Keratinocyte (primary cell): ENCODE measurements around the gene C2CD3. TPM values are rescaled to one million over a fixed set of nuclear protein-coding genes. Genes with fewer than 3 reads are reported as not detected.

Experiments used
- DNase-seq: peaks from one replicate; pipeline ENCODE4 v3.0.0-alpha.2; 2011; ENCODE audit warnings: low read depth, missing footprints, low spot score
- FAIRE-seq: peaks from 2 replicates; lab custom pipeline; 2011; peaks lifted over from hg19 to GRCh38; lab: Jason Lieb, UNC
- H2AFZ ChIP-seq: 2 replicates; pipeline ENCODE4 v1.6.0; 2012; ENCODE audit warnings: low read length, control low read depth, inconsistent platforms; ENCODE audit not compliant: control insufficient read depth
- H3K27ac ChIP-seq: 2 replicates; pipeline ENCODE4 v1.5.1; 2011; ENCODE audit warnings: low read length; ENCODE audit not compliant: control insufficient read depth, insufficient read depth
- H3K27me3 ChIP-seq: 3 replicates; pipeline ENCODE4 v1.6.0; 2011; ENCODE audit warnings: low read length; ENCODE audit not compliant: control insufficient read depth, insufficient read depth; ENCODE audit errors: extremely low read depth
- H3K36me3 ChIP-seq, 2 experiments: 2 replicates in 1 of 2; 3 replicates in 1 of 2; pipeline ENCODE4 v1.5.1; 2011; ENCODE audit warnings: low read length in 2 of 2, mild to moderate bottlenecking in 1 of 2; ENCODE audit not compliant: control insufficient read depth in 2 of 2, insufficient read depth in 2 of 2; ENCODE audit errors: extremely low read depth in 1 of 2
- H3K4me1 ChIP-seq: 3 replicates; pipeline ENCODE4 v1.5.1; 2011; ENCODE audit warnings: low read length; ENCODE audit not compliant: control insufficient read depth, insufficient read depth; ENCODE audit errors: extremely low read depth
- H3K4me2 ChIP-seq: 3 replicates; pipeline ENCODE4 v1.6.0; 2011; ENCODE audit warnings: low read depth, low read length; ENCODE audit not compliant: control insufficient read depth, insufficient read depth; ENCODE audit errors: extremely low read depth
- H3K4me3 ChIP-seq, 3 experiments: fragments of 200-600 bp in 1 of 3; sonication (generic) in 1 of 3; 2 replicates in 2 of 3; 3 replicates in 1 of 3; pipeline ENCODE4 v1.5.1; 2011 to 2016; ENCODE audit warnings: low read length in 3 of 3, mild to moderate bottlenecking in 3 of 3, control low read depth in 2 of 3, inconsistent platforms in 1 of 3, low read depth in 1 of 3, mixed read lengths in 1 of 3, mixed run types in 1 of 3, moderate library complexity in 1 of 3; ENCODE audit not compliant: control insufficient read depth in 2 of 3, insufficient read depth in 2 of 3; ENCODE audit errors: extremely low read depth in 1 of 3
- H3K79me2 ChIP-seq: 2 replicates; pipeline ENCODE4 v1.6.0; 2012; ENCODE audit warnings: low read length; ENCODE audit not compliant: control insufficient read depth, insufficient read depth
- H3K9ac ChIP-seq: 3 replicates; pipeline ENCODE4 v1.6.0; 2011; ENCODE audit warnings: low read length; ENCODE audit not compliant: control insufficient read depth, insufficient read depth; ENCODE audit errors: extremely low read depth
- H3K9me1 ChIP-seq: 3 replicates; pipeline ENCODE4 v1.6.0; 2011; ENCODE audit warnings: low read length; ENCODE audit not compliant: control insufficient read depth, insufficient read depth; ENCODE audit errors: extremely low read depth
- H3K9me3 ChIP-seq: 2 replicates; pipeline ENCODE4 v1.5.1; 2012; ENCODE audit warnings: low read depth, low read length; ENCODE audit not compliant: control insufficient read depth
- H4K20me1 ChIP-seq: 3 replicates; pipeline ENCODE4 v1.6.0; 2011; ENCODE audit warnings: low read length; ENCODE audit not compliant: control insufficient read depth, insufficient read depth; ENCODE audit errors: extremely low read depth
- EZH2 ChIP-seq: IDR thresholded peaks from one replicate; pipeline ENCODE4 v1.6.1; 2012; ENCODE audit warnings: inconsistent platforms, mild to moderate bottlenecking, low read length, moderate library complexity
- dilution Hi-C: fragments of 300-500 bp; cut with MboI; formaldehyde crosslinking; loops from one replicate; pipeline ENCODE4 v1.7.0; 2020; ENCODE audit warnings: low sequenced_read_pairs; ENCODE audit not compliant: extremely low pct_ligation_motif_present
- polyA plus RNA-seq, 5 experiments: library from polyadenylated mRNA; depleted of rRNA in 3 of 5; stranded (reverse) in 3 of 5; stranded (forward) in 1 of 5; unstranded in 1 of 5; fragments of >200 nt; gene quantifications; 1 replicate in 1 of 5; 2 replicates in 3 of 5; 3 replicates in 1 of 5; pipeline versions ENCODE4 v1.2.1 to v1.2.3, GENCODE V29; 2011 to 2012; ENCODE audit warnings: missing spikeins in 2 of 5, low read depth in 1 of 5, low replicate concordance in 1 of 5
- TF ChIP-seq, protein P1 (sequence below), 3 experiments: IDR thresholded peaks in 1 of 3; conservative IDR thresholded peaks in 1 of 3; optimal IDR thresholded peaks in 1 of 3; 2 replicates in 2 of 3; 3 replicates in 1 of 3; pipeline versions ENCODE3 to v1.5.1; 2011; ENCODE audit warnings: low read length in 3 of 3, mild to moderate bottlenecking in 3 of 3, moderate library complexity in 2 of 3, control low read depth in 1 of 3, inconsistent platforms in 1 of 3; ENCODE audit not compliant: insufficient read depth in 2 of 3; ENCODE audit errors: extremely low read depth in 1 of 3

The C2CD3 gene
- polyA plus RNA-seq, 1 donor (not counting 4 experiments of a cell fraction or from before 2014, with no cell fraction given), result 9.8 TPM

DNA sequence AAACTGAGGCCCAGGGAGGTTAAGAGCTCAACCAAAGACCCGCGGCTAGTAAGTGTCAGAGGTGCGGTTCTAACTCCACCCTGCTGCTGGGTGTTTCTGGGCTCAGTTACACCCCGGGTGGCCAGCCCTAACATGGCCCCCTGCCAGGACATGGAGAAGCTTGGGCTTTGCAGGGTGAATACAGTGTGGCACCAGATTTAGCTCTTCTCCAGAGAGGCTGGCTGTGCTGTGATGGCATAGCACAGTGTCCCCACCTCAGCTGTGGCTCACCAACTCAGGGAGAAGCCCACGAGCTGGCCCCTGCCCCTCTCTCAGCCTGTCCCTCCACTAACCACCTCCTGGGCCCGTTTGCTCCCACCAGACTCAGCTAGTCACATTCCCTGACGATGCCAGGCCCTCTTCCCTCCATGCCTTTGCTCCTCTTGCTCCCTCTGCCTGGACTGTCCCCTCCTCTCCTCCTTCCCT is 168.9 kb downstream of the C2CD3 start:
- Histone ChIP-seq H3K27ac (no peak overlapping the region), H3K9ac (no peak overlapping the region), H3K79me2 (no peaks in the 10 kb centered on the region), H4K20me1 (no peaks in the 10 kb centered on the region), H3K9me3 (no peaks in the 10 kb centered on the region), H3K27me3 (no peaks in the 10 kb centered on the region), H3K4me3 (no peak overlapping the region), H2AFZ (no peak overlapping the region), H3K36me3 (peaks cover 0 to 4% of the 10 kb centered on the region in 2 experiments), H3K4me2 (no peak overlapping the region), H3K4me1 (no peaks in the 10 kb centered on the region), H3K9me1 (no peaks in the 10 kb centered on the region)
- no peak for DNase-seq
- dilution Hi-C loops, result no loop called here
- FAIRE-seq, result no peak
- TF ChIP-seq, protein P1, sequence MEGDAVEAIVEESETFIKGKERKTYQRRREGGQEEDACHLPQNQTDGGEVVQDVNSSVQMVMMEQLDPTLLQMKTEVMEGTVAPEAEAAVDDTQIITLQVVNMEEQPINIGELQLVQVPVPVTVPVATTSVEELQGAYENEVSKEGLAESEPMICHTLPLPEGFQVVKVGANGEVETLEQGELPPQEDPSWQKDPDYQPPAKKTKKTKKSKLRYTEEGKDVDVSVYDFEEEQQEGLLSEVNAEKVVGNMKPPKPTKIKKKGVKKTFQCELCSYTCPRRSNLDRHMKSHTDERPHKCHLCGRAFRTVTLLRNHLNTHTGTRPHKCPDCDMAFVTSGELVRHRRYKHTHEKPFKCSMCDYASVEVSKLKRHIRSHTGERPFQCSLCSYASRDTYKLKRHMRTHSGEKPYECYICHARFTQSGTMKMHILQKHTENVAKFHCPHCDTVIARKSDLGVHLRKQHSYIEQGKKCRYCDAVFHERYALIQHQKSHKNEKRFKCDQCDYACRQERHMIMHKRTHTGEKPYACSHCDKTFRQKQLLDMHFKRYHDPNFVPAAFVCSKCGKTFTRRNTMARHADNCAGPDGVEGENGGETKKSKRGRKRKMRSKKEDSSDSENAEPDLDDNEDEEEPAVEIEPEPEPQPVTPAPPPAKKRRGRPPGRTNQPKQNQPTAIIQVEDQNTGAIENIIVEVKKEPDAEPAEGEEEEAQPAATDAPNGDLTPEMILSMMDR (optimal IDR thresholded peaks at IDR 0.05 in 1 of 3, IDR thresholded peaks at IDR 0.05 in 1 of 3, conservative IDR thresholded peaks at IDR 0.05 in 1 of 3; ENCODE audit: extremely low read depth in 1 of 3, insufficient read depth in 2 of 3, low read length in 3 of 3), result no peak
- no peak for TF ChIP-seq EZH2

DNA sequence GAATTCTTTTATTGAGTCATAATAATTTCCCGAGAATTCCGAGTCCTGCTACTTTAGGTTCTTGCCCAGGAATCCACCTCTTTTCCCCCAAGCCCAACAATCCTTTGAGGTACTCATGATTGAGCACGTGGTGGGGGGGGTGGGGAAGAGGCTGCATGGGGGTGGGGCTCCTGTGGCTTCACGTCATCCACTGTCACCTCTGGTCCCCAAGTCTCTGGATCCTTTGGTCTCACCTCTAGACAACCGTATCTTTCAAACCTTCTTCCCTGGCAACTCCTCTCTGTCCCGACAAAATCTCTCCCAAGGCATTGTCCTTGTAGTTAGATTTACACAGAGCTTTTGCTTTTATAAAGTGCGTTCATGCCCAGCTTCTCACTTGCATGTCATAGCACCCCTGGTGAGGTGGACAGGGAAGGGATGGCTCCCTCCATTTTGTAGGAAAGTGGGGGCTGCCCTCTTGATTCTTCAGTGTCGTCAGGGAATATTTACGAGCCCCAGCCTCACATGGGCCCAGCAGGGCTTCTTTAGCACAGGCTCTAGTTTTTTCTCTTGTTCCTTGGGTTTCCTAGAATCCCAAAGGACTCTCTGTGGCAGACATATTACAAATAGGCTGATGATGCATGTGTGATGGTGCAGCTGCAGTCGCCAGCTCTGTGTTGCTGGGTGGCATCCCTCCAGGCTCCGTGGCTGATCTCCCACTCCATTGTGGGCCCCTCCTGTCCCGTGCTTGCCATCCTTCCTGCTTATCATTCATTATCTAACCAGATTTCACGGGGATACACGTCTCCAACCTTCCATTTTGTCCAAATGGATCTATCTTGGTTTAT is 170.3 kb downstream of the C2CD3 start:
- no peak overlapping the region for H2AFZ ChIP-seq
- no peaks in the 10 kb centered on the region for H3K9me1 ChIP-seq
- FAIRE-seq (no peak), DNase-seq (no peak)
- H3K4me3 ChIP-seq, result no peak overlapping the region
- H3K4me2 ChIP-seq, result no peak overlapping the region
- no peak overlapping the region for H3K27ac ChIP-seq
- dilution Hi-C loops, result no loop called here
- no peak overlapping the region for H3K9ac ChIP-seq
- no peaks in the 10 kb centered on the region for H3K9me3 ChIP-seq
- H3K36me3 ChIP-seq, result peaks cover 0 to 4% of the 10 kb centered on the region in 2 experiments
- no peaks in the 10 kb centered on the region for H3K79me2 ChIP-seq
- H3K4me1 ChIP-seq, result no peaks in the 10 kb centered on the region
- no peaks in the 10 kb centered on the region for H3K27me3 ChIP-seq
- TF ChIP-seq, protein P1 (optimal IDR thresholded peaks at IDR 0.05 in 1 of 3, IDR thresholded peaks at IDR 0.05 in 1 of 3, conservative IDR thresholded peaks at IDR 0.05 in 1 of 3; ENCODE audit: extremely low read depth in 1 of 3, insufficient read depth in 2 of 3, low read length in 3 of 3), result no peak
- H4K20me1 ChIP-seq, result no peaks in the 10 kb centered on the region
